ENCODE measurements around the gene PXDN.

Gene PXDN

GRCh38 chr2:1678609-1679008 is 65.7 kb downstream of the PXDN start:
- Histone ChIP-seq H3K79me2 (ENCODE audit: control insufficient read depth, low read length) (no peaks in the 10 kb centered on the region), H3F3A (ENCODE audit: control insufficient read depth, insufficient read depth) (no peaks in the 10 kb centered on the region), H3K4me2 (ENCODE audit: low read length) (no peak overlapping the region), H3K9me3 (ENCODE audit: control insufficient read depth, insufficient read depth, low read length) (peaks cover 21% of the 10 kb centered on the region; the same call in 1 of the 2 replicates), H3K4me3 (ENCODE audit: low read length) (no peak overlapping the region), H3K9me2 (replicated peaks; ENCODE audit: control insufficient read depth, low read length) (no peaks in the 10 kb centered on the region), H3K36me3 (ENCODE audit: control insufficient read depth, low read length) (no peaks in the 10 kb centered on the region), H3K27ac (ENCODE audit: low read depth, low read length) (no peak overlapping the region), H3K27me3 (ENCODE audit: control insufficient read depth, low read length) (no peaks in the 10 kb centered on the region), H3K4me1 (ENCODE audit: control insufficient read depth, low read length) (no peaks in the 10 kb centered on the region), H4K20me1 (ENCODE audit: control insufficient read depth, insufficient read depth, low read depth, low read length) (no peaks in the 10 kb centered on the region)
- TF ChIP-seq CTCF (IDR thresholded peaks at IDR 0.05; ENCODE audit: low read depth, low read length, poor library complexity, severe bottlenecking), result no peak
- TF ChIP-seq EZH2phosphoT487 (IDR thresholded peaks at IDR 0.05; ENCODE audit: borderline replicate concordance, low read length), result no peak

DNA sequence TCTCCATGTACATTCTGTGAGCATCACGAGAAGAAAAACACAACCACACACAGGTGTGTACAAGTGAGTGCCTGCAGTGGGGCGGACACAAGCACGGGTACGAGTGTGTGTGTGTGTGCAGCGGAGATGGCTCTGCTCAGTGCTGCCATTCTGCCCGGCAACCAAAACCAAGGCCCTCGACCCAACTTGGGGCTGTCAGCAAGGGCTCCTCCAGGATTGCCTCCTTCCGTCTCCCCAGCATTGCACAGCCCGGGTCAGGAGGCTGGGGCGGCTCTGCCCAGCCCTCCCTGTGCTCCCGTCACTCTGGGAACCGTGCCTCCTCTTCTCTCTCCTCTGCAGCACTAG is 66.5 kb downstream of the PXDN start:
- Histone ChIP-seq H3K27me3 (ENCODE audit: control insufficient read depth, low read length) (no peaks in the 10 kb centered on the region), H3K4me1 (ENCODE audit: control insufficient read depth, low read length) (no peaks in the 10 kb centered on the region), H4K20me1 (ENCODE audit: control insufficient read depth, insufficient read depth, low read depth, low read length) (no peaks in the 10 kb centered on the region), H3K27ac (ENCODE audit: low read depth, low read length) (no peak overlapping the region), H3K4me2 (ENCODE audit: low read length) (no peak overlapping the region), H3K79me2 (ENCODE audit: control insufficient read depth, low read length) (no peaks in the 10 kb centered on the region), H3F3A (ENCODE audit: control insufficient read depth, insufficient read depth) (no peaks in the 10 kb centered on the region), H3K9me3 (ENCODE audit: control insufficient read depth, insufficient read depth, low read length) (peaks cover 21% of the 10 kb centered on the region; the same call in 1 of the 2 replicates), H3K4me3 (ENCODE audit: low read length) (no peak overlapping the region), H3K36me3 (ENCODE audit: control insufficient read depth, low read length) (no peaks in the 10 kb centered on the region), H3K9me2 (replicated peaks; ENCODE audit: control insufficient read depth, low read length) (no peaks in the 10 kb centered on the region)
- TF ChIP-seq CTCF (IDR thresholded peaks at IDR 0.05; ENCODE audit: low read depth, low read length, poor library complexity, severe bottlenecking) (no peak), EZH2phosphoT487 (IDR thresholded peaks at IDR 0.05; ENCODE audit: borderline replicate concordance, low read length) (no peak)

GRCh38 chr2:1676913-1677820 is 67.1 kb downstream of the PXDN start:
- Histone ChIP-seq H4K20me1 (ENCODE audit: control insufficient read depth, insufficient read depth, low read depth, low read length) (no peaks in the 10 kb centered on the region), H3K4me1 (ENCODE audit: control insufficient read depth, low read length) (no peaks in the 10 kb centered on the region), H3K9me2 (replicated peaks; ENCODE audit: control insufficient read depth, low read length) (no peaks in the 10 kb centered on the region), H3K4me3 (ENCODE audit: low read length) (no peak overlapping the region), H3K4me2 (ENCODE audit: low read length) (no peak overlapping the region), H3K79me2 (ENCODE audit: control insufficient read depth, low read length) (no peaks in the 10 kb centered on the region), H3K36me3 (ENCODE audit: control insufficient read depth, low read length) (no peaks in the 10 kb centered on the region), H3F3A (ENCODE audit: control insufficient read depth, insufficient read depth) (no peaks in the 10 kb centered on the region), H3K27ac (ENCODE audit: low read depth, low read length) (no peak overlapping the region), H3K9me3 (ENCODE audit: control insufficient read depth, insufficient read depth, low read length) (peaks cover 21% of the 10 kb centered on the region; the same call in 1 of the 2 replicates), H3K27me3 (ENCODE audit: control insufficient read depth, low read length) (no peaks in the 10 kb centered on the region)
- TF ChIP-seq CTCF (IDR thresholded peaks at IDR 0.05; ENCODE audit: low read depth, low read length, poor library complexity, severe bottlenecking) (no peak), EZH2phosphoT487 (IDR thresholded peaks at IDR 0.05; ENCODE audit: borderline replicate concordance, low read length) (no peak)

Data from DOHH2 (cell line).